ENCODE data around the gene STEAP4.

DNA sequence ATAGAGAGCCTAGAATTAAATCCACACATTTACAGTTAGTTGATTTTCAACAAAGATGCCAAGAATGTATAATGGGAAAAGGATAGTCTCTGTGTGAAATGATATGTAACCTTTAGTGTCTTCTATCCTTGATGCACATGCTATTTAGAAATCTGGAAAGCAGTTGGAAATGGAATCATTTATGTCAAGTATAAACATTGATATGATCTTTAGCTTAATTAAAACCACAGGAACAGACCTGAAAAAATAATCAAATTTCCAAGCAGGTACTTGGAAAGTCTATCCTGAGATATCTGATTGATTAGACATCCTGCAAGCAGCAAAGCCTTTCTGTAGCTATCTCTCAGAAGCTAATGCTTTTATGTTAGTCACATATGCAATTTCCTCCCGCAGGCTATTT is 62.4 kb downstream of the STEAP4 start:
- TF ChIP-seq, protein P1, sequence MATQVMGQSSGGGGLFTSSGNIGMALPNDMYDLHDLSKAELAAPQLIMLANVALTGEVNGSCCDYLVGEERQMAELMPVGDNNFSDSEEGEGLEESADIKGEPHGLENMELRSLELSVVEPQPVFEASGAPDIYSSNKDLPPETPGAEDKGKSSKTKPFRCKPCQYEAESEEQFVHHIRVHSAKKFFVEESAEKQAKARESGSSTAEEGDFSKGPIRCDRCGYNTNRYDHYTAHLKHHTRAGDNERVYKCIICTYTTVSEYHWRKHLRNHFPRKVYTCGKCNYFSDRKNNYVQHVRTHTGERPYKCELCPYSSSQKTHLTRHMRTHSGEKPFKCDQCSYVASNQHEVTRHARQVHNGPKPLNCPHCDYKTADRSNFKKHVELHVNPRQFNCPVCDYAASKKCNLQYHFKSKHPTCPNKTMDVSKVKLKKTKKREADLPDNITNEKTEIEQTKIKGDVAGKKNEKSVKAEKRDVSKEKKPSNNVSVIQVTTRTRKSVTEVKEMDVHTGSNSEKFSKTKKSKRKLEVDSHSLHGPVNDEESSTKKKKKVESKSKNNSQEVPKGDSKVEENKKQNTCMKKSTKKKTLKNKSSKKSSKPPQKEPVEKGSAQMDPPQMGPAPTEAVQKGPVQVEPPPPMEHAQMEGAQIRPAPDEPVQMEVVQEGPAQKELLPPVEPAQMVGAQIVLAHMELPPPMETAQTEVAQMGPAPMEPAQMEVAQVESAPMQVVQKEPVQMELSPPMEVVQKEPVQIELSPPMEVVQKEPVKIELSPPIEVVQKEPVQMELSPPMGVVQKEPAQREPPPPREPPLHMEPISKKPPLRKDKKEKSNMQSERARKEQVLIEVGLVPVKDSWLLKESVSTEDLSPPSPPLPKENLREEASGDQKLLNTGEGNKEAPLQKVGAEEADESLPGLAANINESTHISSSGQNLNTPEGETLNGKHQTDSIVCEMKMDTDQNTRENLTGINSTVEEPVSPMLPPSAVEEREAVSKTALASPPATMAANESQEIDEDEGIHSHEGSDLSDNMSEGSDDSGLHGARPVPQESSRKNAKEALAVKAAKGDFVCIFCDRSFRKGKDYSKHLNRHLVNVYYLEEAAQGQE (IDR thresholded peaks at IDR 0.05; ENCODE audit: insufficient read depth in 1 of 2, low read depth in 2 of 2, low read length in 1 of 2): no peak
- TF ChIP-seq, protein P2, sequence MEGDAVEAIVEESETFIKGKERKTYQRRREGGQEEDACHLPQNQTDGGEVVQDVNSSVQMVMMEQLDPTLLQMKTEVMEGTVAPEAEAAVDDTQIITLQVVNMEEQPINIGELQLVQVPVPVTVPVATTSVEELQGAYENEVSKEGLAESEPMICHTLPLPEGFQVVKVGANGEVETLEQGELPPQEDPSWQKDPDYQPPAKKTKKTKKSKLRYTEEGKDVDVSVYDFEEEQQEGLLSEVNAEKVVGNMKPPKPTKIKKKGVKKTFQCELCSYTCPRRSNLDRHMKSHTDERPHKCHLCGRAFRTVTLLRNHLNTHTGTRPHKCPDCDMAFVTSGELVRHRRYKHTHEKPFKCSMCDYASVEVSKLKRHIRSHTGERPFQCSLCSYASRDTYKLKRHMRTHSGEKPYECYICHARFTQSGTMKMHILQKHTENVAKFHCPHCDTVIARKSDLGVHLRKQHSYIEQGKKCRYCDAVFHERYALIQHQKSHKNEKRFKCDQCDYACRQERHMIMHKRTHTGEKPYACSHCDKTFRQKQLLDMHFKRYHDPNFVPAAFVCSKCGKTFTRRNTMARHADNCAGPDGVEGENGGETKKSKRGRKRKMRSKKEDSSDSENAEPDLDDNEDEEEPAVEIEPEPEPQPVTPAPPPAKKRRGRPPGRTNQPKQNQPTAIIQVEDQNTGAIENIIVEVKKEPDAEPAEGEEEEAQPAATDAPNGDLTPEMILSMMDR (IDR thresholded peaks at IDR 0.05): no peak
- TF ChIP-seq POLR2AphosphoS5 (IDR thresholded peaks at IDR 0.05; ENCODE audit: low read depth, low read length) (no peak), TCF7L2 (IDR thresholded peaks at IDR 0.05; ENCODE audit: low read depth, low read length) (no peak), SIN3A (IDR thresholded peaks at IDR 0.05; ENCODE audit: borderline replicate concordance, insufficient read depth, low read depth, low read length) (no peak)

Measured in Panc1 (cell line).